ENCODE measurements around the gene DRAM1.

- TF ChIP-seq CTCF (IDR thresholded peaks at IDR 0.05) (no peak), ATF2 (CRISPR knock-in tag; IDR thresholded peaks at IDR 0.05; ENCODE audit: borderline replicate concordance, low read depth) (no peak), KAT7 (CRISPR knock-in tag; IDR thresholded peaks at IDR 0.05; ENCODE audit: borderline replicate concordance) (no peak), ZNF138 (CRISPR knock-in tag; conservative IDR thresholded peaks at IDR 0.05) (no peak), TCF7 (CRISPR knock-in tag; IDR thresholded peaks at IDR 0.05; ENCODE audit: low read depth) (no peak), NR2C2 (CRISPR knock-in tag; IDR thresholded peaks at IDR 0.05) (no peak)
Measured at GRCh38 chr12:101954676-101955075, 77.3 kb downstream of the DRAM1 start.

All from WTC11 (cell line).